HG03139 (cell line): ENCODE measurements around the gene GPC5.

Source experiments
- ATAC-seq: cut with Tn5 transposase; IDR thresholded peaks from one replicate; pipeline ENCODE4 v1.9.1; 2021; ENCODE audit not compliant: unreplicated experiment

The GPC5 gene

GRCh38 chr13:91704398-91704797 lies 306.0 kb downstream of the GPC5 start:
- no peak for ATAC-seq

- no peak for ATAC-seq
Measured at GRCh38 chr13:91708558-91708957, 310.1 kb downstream of the GPC5 start.

GRCh38 chr13:91709180-91709579 lies 310.8 kb downstream of the GPC5 start:
- no peak for ATAC-seq

DNA sequence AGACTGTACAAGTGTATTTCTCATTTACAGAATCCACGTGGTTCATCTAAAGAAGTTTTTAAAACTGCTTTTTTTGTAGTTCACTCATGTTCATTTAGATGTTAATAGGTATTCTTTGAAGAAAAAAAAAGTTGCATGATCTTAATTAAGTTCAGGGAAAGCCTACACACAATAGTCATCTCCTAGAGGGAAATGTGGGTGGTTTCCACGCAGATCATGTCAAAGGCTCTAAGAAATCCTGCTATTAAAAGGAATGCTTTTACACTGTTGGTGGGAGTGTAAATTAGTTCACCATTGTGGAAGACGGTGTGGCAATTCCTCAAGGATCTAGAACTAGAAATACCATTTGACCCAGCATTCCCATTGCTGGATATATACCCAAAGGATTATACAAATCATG lies 312.3 kb downstream of the GPC5 start:
- no peak for ATAC-seq

DNA sequence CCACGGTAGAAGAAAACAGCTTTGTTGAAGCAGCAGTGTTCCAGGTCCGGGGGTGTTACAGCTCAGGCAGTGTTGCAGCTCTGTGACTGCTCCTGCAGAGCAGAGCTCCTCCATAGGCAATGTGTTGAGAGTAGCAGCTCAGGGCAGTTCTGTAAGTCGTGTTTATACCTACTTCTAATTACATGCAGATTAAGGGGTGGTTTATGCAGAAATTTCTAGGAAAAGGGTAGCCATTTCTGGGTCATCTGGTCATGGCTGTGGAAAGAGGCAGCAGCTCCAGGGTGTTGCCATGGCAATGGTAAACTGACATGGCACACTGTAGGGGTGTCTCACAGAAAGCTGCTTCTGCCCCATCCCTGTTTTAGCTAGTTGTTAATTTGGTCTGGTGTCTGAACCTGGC lies 316.4 kb downstream of the GPC5 start:
- ATAC-seq, result no peak

- no peak for ATAC-seq
Measured at GRCh38 chr13:91716436-91717065, 318.1 kb downstream of the GPC5 start.

DNA sequence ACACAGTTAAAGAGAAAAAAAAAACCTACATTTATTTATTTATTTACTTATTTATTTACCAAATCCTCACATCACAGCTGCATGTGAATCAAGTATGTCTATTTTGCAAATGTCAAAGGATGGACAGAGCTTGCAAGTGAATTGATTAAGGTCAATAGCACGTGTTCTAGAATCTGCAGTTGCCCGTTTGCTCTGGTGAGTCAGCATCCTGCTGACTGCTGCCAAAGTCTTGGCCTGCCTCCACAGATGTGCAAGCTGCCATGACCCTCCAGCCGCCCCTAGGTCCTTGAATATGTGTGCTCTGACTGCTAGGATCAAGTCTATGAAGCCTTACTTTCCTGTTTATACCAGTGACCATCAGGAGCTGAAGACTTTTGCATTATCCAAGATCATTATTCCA lies 320.6 kb downstream of the GPC5 start:
- no peak for ATAC-seq

DNA sequence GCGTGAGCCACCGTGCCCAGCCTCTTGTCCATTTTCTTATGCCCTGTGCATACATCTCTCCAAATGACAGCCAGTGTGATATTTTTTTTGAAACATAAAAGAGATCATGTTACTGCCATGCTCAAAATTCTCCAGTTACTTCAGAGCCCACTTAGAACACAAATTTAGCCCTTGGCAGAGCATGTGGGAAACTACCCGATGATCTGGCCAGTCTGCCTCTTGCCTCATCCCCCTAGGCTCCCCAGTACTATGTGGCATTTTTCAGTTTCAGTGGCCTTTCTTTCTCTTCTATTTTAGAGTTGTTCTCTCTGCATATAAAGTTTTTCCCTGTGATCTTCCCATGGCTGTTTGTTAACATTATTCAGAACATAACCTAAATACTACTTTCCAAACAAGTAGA lies 323.0 kb downstream of the GPC5 start:
- no peak for ATAC-seq

GRCh38 chr13:91722267-91722884 lies 324.0 kb downstream of the GPC5 start:
- ATAC-seq, result no peak

DNA sequence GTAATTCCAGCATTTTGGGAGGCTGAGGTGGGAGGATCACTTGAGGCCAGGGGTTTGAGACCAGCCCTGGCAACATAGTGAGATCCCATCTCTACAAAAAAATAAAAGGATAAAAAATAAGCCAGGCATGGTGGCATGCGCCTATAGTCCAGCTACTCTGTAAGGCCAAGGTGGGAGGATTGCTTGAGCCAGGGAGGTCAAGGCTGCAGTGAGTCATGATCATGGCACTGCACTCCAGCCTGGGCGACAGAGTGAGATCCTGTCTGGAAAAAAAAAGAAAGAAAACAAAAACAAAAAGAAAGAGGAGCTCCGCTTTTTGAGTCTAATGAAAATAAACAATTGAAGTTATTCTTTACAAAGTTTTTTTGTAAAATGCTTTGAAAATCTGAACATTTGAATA lies 326.2 kb downstream of the GPC5 start:
- no peak for ATAC-seq

DNA sequence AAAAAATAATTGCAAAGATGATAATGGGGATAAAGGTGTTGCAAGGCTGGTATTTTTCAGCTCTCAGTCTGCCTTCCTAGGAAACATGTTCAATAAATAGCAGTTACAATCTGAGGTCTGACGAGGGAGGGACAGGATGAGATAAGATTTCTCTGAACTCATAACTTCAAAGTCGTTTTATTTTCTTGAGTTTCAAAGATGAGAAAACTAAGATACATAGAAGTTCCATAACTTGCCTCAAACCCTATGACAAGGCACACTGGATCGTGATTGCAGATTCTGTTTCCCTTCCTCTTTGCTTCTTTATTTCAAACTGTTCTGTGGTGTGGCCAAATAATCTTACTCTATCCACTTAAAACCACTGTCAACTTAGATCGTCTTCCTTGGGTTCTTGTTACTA lies 327.2 kb downstream of the GPC5 start:
- ATAC-seq, result no peak

GRCh38 chr13:91726671-91727070 lies 328.2 kb downstream of the GPC5 start:
- no peak for ATAC-seq

DNA sequence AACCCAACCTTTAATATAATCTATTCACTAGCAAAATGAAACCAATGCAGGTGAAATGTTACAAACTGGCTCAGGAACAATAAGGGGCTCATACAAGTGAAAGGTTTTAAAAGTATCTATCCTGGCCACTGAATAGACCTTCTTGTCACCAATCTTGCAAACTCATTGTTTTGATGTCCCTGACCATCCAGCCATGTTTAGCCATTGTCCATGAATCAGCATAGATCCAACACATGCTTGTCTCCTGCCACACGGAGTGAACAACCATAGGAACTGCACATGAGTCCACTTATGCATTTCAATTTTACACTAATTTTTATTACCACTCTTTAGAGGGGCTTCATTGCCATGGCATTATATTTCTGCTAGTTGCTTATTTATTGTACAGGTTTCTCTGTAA lies 331.4 kb downstream of the GPC5 start:
- no peak for ATAC-seq

DNA sequence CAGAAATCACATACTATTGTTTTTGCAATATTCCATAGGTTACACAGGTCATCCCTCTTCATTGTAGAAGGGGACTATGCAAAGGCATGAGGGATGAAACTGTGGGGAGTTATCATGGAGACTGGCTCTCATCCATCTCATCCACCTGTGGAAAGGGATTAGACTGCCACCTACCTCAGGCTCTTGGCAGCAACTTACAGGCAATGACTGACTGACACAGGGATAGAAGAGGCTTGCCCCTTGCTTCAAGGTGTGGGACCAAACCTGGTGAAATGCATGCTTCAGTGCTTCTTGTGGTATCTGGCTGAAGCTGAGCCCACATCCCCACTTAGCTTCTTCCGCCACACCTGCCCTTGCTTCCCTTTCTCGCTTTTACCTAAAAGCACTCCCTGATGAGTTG lies 341.3 kb downstream of the GPC5 start:
- no peak for ATAC-seq

- no peak for ATAC-seq
Measured at GRCh38 chr13:91740756-91741155, 342.3 kb downstream of the GPC5 start.

GRCh38 chr13:91741925-91742324 lies 343.5 kb downstream of the GPC5 start:
- no peak for ATAC-seq

GRCh38 chr13:91744284-91744683 lies 345.9 kb downstream of the GPC5 start:
- no peak for ATAC-seq

DNA sequence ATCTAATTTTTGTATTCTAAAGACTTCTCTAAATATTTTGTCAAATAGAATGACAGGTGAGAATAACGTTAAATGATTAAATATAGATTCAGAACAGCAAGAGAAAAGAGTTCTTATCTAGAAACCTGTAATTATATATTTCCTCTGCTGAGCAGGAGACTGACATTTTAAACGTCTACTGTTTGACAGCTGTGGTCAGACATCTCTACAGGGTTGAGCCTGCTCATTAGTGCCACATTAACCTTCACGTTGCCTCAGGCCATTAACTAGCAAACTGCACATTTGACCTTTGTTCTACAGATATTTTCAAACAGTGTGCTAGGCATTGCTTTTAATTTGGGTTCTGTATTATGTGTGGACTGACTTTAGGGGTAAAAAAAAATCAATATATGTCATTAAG lies 347.5 kb downstream of the GPC5 start:
- ATAC-seq, result no peak

DNA sequence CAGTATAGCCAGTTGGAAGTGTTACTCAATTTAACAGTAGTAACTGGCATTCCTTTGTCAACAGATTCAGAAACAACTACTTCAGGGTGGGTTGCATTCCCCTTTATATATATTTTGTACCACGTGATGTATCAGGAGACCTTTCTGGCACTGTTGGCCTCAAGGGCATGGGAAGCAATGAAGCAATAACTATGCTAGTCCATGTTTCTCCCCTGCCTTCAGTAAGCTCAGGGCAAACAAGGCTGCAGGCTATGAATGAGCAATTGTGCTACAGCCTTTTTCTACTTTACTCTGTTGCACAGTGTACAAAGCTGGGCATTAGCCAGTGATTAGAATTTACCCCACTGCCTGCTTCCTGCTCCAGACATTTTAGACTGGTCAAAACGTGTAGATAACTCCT lies 348.8 kb downstream of the GPC5 start:
- ATAC-seq, result no peak

GRCh38 chr13:91748416-91749089 lies 350.1 kb downstream of the GPC5 start:
- ATAC-seq, result no peak

GRCh38 chr13:91758724-91759123 lies 360.3 kb downstream of the GPC5 start:
- no peak for ATAC-seq

- ATAC-seq, result no peak
Measured at GRCh38 chr13:91762957-91763356, 364.5 kb downstream of the GPC5 start.

- no peak for ATAC-seq
Measured at GRCh38 chr13:91764527-91764926, 366.1 kb downstream of the GPC5 start.
